Measurements from ENCODE around the gene CREB3L2. TPM values are rescaled to one million over a fixed set of nuclear protein-coding genes. Genes with fewer than 3 reads are reported as not detected.

CREB3L2 gene
- total RNA-seq, 1 experiment from 2014 or later, result 7.5 TPM

DNA sequence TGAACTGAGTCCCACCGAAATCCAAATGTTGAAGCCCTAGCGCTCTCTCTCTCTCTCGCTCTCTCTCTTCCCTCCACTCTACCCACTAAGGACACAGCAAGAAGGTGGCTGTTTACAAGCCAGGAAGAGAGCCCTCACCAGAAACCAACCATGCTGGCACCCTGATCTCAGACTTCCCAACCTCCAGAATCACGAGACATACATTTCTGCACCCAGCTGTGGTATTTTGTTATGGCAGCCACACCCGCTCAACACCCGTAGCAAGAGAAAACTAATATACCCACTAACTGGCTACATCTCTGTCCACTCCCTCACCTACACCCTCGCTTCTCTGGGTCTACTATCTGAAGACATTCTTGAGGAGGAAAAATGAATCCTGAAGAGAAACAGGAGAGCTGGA lies 54.8 kb downstream of the CREB3L2 start:
- no peak for DNase-seq (ENCODE audit: low read depth)

DNA sequence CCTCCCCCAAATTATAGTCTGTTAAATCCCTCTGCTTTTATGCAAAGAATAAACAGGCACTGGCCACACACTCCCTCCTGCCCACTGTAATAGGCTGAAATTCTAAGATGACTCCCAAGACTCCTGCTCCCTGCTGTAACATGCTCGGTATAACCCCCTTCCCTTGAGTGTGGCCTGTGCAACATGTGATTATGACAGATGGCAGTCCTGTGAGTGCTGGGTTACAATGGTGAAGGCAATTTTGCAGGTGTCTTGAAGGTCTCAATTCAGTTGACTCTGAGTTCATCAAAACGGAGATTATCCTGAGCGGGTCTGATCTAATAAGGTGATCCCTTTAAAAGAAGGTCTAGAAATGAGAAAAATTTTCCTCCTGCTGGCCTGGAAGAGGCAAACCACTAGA lies 55.9 kb downstream of the CREB3L2 start:
- DNase-seq (ENCODE audit: low read depth), result no peak
- in situ Hi-C loops (cut with HindIII; ENCODE audit: low pct_unique_long_range_greater_than_20kb, low sequenced_read_pairs), result no loop called here

More for the DNA sequence above, 54.8 kb downstream of the CREB3L2 start:
- in situ Hi-C loops (cut with HindIII; ENCODE audit: low pct_unique_long_range_greater_than_20kb, low sequenced_read_pairs), result no loop called here

DNA sequence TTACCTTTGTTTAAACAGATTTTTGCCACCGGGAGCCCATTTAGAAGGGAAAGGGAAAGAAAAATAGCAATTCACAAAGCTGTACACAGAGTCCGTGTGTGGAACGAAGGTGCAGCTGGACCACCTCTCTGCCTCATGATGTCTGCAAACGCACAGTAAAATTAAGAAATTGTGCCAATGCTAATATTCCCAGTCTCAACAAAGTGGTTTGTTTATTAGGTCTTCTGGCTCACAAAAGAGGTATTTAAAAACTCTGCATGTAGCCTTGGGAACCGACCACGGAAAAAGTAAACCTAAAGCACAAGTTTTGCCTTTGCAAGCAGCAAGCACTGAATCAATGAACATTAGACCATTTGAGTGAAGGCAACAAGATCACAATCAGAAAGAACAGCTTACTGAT lies 57.7 kb downstream of the CREB3L2 start:
- in situ Hi-C loops (cut with HindIII; ENCODE audit: low pct_unique_long_range_greater_than_20kb, low sequenced_read_pairs), result no loop called here
- DNase-seq (ENCODE audit: low read depth), result no peak

DNA sequence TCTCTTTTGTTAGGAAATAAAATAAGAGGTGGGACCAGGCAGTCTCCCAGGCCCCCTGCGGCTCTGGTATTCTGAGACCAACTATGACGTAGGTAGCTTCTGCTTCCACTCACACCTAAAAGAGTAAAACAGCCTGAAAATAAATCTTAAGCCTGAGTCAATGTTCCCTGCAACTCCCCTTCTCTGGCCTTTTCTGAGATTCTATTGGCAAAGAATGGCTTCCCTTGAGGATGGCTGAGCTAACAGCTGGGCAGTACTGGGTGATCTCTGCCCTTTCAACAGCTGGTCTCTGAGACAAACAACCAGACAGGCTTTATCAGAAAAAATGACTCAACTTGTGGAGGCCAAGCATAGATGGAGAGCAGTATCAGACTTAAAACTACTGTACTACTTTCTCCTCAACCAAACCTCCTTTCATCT lies 58.7 kb downstream of the CREB3L2 start:
- no peak for DNase-seq (ENCODE audit: low read depth)
- in situ Hi-C loops (cut with HindIII; ENCODE audit: low pct_unique_long_range_greater_than_20kb, low sequenced_read_pairs), result no loop called here

DNA sequence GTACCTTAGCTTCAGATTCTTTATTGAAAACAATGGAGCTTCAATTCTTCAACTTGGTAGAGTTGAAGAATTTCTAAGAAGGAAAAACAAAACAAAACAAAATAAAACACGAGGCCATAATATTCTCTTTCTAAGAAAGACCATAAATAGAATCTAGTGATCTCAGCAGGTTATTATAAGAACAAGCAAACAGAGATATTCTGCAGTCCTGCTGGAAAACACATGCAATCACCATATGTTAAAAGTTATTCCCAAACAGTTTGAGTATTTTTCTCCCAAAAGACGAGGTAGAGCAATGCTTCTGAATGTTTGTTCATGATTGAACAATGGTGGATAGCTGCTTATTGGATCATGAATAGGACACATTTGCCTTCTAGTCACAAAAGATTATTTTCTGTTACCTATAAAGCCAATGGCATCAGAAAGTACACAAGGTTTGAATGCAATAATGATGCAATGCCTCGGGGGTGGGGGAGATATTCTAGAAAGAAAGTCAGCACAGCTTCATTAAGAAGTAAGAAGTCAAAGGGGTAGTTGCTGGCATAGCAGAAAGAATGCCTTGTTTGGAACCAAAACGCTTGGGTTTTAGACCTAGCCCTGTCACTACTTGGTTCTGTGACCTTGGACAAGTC lies 59.3 kb downstream of the CREB3L2 start:
- in situ Hi-C loops (cut with HindIII; ENCODE audit: low pct_unique_long_range_greater_than_20kb, low sequenced_read_pairs), result no loop called here
- no peak for DNase-seq (ENCODE audit: low read depth)

DNA sequence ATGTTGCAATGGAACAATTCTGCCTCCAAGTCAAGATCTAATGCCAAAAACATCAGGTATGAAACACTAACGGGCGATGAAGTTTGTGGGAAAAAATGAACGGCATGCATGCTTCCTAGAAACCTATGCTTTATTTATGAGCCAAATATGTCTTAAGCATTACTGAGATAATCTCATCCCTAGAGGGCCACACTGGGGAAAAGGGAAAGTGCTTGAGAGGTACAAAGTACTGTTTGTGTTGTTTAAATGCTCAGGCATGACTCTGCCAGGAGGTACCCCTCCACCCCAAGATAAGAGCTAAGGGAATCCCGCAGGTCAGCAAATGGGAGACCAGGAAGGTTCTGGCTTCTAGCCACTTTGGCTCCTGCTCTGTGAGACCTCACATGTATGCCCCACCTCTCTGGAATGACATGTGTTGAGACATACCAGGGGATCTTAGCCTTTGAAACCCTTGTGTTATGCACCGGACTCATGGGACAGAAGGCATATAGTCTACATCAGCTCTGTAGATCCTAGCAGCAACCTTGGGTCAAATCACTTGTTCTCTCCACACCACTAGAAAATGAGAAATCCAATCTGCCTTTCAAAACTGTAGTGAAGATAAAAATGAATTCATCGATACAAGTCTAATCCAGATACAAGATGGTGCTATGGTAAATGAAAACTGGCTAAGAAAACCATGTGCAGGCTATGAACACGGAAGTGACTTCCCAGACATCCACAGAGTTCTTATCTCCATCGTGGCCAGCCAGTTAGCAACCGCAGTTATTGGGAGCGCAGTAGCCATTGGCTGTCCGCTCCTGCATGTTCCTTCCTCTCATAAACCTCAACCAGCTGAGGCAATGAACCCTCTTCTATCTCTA lies 61.0 kb downstream of the CREB3L2 start:
- in situ Hi-C loops (cut with HindIII; ENCODE audit: low pct_unique_long_range_greater_than_20kb, low sequenced_read_pairs), result no loop called here
- no peak for DNase-seq (ENCODE audit: low read depth)

DNA sequence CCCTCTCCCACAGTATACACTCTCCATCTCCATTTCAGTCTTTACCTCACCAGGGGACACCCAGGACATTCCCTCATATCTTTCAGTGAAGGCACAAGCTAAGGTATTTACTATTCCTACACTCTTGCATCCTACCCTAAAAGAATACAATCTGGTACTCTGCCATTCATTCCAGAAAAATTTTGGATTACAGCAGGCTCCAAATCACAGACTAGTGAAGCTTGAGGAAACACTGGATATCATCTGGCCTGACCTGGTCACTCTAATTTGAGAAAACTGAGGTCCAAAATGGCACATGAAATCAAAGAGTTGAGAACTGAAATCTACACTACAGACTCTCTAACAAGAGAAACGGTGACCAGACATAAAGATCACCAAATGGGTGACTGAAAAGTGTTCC lies 61.7 kb downstream of the CREB3L2 start:
- no peak for DNase-seq (ENCODE audit: low read depth)
- in situ Hi-C loops (cut with HindIII; ENCODE audit: low pct_unique_long_range_greater_than_20kb, low sequenced_read_pairs), result no loop called here

DNA sequence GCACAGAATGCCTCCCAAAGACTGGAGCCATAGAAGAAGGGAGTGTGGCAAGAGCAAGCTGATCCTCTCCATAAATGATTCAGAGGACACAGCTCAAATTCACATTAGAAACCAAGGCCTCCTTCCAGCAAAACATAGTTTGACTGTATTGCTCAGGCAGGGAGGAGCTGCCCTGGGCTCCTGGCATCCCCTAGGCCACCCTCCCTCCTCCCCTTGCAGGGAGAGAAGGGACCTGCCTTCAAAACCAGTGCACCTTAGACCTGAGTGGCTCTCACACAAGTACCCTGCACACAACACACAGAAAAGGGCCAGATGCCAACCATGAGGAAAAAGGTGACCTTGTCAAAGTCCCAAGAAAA lies 64.7 kb downstream of the CREB3L2 start:
- in situ Hi-C loops (cut with HindIII; ENCODE audit: low pct_unique_long_range_greater_than_20kb, low sequenced_read_pairs), result no loop called here
- DNase-seq (ENCODE audit: low read depth), result no peak

DNA sequence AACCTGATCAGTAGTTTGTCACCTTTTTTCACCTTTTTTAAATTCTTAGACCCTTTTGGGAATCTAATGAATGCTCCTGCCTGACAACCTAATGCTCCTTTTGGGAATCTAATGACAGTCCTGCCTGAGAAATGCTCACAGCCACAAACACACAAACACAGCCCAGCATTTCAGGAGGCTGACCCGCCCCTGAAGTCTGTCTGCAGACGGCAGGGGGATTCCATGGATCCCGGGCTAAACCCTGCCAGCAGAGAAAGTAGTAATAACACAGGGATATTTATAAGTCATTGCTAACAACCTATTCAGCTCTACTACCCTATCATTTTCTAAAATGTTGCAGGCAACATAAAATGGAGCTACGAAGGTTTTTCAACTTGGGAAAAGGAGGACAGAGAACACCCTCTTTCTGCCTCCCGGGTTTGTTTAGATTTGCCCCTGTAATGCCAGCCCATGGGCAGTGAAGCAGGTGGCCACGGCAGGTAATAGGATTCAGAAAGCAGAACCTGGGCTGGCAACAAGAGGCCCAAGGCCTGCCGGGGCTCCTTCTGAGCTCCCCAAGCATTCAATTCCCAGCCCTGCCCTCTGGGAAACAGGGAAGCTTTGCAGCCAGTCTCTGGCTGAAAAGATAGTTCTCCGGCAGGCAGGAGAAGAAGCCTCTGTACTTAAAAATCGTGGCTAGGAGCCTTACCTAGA lies 65.2 kb downstream of the CREB3L2 start:
- in situ Hi-C loops (cut with HindIII; ENCODE audit: low pct_unique_long_range_greater_than_20kb, low sequenced_read_pairs), result no loop called here
- DNase-seq (ENCODE audit: low read depth), result no peak

DNA sequence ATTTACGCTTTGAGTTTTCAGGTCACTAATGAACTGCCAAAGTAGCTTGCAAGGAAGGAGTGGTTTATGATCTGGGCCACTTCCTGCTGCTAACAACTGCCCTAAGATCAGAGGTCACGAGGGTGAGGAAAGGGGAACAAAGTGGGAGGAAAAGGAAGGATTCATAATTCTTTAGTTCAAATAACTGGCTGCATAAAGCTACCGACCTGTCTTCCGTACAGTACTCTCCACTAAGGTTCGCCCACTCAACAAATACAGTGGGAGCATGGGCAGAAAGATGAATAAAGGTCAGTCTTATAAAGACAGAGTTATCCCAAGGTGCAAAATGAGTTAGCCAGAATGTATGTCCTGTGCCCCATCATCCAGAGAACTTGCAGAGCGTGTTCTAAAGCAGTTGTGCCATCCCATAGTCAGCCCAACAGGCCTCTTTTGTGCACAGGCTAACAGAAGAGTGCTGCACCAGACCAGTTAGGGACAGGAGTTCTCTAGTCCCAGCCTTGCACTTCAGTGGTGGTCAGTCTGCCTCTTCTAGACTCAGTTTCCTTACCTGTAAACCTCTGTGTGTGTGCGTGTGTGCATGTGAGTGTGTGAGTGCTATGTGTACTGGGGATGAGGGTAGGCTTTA lies 65.9 kb downstream of the CREB3L2 start:
- DNase-seq (ENCODE audit: low read depth), result no peak
- in situ Hi-C loops (cut with HindIII; ENCODE audit: low pct_unique_long_range_greater_than_20kb, low sequenced_read_pairs), result no loop called here

DNA sequence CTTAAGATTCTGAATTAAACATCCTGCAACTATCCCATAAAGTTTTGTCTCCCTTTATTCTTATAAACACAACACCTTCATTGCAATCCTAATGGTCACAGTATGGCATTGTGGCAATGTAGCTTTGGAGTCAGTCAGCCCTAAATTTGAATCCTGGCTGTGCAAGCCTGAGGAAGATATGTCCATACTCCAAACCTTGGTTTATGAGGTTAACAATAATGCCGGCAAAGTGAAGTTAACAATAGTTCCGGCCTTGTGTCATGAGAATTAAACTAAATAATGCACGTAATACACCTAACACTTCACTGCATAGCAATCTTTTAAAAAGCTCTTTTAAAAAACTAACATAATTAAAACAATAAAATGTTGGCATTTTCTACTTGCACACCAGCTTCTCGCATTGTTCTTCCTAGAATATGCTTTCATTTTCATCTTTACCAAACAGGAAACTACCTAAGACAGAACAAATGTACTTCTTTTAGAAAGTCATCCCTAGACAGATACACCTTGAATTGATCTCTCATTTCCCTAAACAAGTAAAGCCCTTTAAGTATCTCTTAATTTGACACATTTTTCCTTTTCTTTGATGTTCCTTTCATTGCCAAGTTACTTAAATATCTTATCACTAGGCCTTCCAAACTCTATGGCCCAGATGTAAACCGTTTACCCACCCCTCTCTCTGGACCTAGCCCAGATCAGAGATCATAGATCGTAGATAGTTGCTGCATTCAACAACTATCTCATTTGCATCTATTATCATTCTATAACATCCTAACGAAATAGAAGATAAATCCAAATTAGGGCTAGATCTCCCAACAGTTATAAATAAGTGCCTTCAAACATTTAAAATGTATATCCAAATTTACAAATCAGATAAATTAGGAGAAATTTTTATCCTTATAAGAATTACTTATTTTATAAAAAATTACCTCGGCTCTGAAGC lies 66.7 kb downstream of the CREB3L2 start:
- DNase-seq (ENCODE audit: low read depth), result no peak
- in situ Hi-C loops (cut with HindIII; ENCODE audit: low pct_unique_long_range_greater_than_20kb, low sequenced_read_pairs), result no loop called here

DNA sequence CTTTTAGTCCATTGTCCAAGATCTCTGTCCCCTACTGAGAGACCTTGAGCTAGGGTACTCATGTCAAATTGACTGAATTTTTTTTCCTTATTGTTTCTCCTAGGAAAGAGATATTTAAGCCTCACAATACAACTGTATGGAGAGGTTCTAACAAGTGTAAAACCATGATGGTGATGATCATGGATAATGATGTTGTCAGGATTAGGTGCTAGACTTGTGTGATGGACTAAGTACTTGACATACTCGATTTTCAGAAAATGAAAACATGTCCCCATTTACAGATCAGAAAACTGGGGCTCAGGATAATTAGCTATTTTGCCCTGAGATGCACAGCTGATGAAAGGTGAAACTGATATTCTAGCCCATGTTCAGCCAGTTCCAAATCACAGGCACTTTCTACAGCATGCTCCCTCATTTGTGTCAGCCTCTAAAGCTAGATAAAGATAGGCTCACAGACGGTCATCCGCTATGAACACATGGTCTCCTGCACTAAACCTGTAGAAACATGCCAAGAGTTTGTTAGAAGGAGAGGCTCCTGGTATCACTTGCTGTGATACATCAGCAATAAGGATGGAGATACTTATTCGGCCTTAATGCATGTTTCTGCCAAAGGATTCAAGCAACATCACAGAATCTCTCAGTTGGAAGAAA lies 67.6 kb downstream of the CREB3L2 start:
- in situ Hi-C loops (cut with HindIII; ENCODE audit: low pct_unique_long_range_greater_than_20kb, low sequenced_read_pairs), result no loop called here
- no peak for DNase-seq (ENCODE audit: low read depth)

DNA sequence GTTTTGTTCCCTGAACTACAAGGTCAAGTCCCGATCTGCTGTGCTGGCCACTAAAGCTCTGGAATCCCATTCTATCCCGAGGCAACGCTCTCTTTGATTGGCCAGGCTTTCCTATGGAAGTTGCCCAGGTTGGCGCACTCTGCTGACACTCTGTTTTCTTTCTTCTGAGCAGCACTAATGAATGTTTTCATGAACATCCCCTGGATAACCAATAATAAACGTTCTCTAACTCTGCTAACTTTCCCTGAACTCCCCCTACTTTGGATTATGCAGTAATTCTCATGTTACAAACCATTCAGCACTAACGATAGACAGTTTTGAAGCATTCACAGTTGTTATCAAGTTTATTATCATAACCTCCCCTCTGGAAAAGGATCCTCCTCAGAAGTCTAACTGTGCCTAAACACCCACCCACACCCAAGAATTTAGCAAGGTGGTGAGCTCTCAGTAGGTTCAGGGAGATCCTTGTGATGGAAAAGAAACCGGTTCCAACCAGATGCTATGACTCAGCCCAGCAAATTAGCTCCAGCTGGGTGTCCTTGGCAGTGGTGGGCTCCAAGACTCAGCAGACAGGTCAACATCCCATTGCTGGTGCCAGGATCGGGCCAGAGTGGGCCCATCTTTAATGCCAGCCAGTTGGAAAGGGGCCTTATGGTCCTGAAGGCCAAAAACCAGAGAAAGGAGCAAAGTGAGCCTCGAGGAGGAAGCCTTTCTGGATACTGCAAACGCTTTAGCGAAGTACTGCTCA lies 68.4 kb downstream of the CREB3L2 start:
- DNase-seq (ENCODE audit: low read depth), result peak; percentile 58
- in situ Hi-C loops (cut with HindIII; ENCODE audit: low pct_unique_long_range_greater_than_20kb, low sequenced_read_pairs), result no loop called here

DNA sequence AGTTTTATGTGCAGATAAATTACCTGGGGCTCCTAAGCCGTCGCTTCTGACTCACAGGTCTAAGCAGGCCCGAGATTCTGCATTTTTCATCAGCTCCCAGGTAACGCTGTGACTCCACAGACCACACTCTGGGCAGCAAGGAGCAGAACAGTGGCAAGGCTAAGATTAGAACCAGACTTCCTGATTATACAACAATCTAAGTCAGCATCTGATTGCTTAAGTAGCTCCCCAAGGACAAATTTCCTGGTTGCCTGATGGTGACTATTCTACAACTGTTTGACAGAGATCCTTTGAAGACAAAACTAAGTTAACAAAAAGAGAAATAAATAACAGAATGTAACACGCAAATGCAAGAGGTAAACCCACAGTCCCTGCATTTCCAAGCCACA lies 69.0 kb downstream of the CREB3L2 start:
- in situ Hi-C loops (cut with HindIII; ENCODE audit: low pct_unique_long_range_greater_than_20kb, low sequenced_read_pairs), result no loop called here
- DNase-seq (ENCODE audit: low read depth), result no peak

DNA sequence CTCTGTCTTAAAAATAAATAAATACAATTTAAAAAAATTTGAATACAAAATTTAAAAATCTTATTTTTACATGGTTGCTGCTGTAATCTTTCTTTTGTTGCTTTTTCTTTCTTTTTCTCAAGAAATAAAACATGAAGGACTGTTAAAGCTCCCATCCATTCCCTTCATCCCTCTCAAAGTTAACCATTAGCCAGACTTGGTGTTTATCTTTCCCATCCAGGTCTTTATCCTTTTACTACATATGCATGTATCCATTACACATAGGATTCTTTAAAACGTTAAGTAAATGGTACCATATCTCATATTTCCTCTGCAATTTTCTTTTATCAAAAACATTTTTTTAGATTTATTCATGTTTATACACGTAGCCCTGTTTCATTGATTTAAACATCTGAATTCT lies 70.1 kb downstream of the CREB3L2 start:
- DNase-seq (ENCODE audit: low read depth), result no peak
- in situ Hi-C loops (cut with HindIII; ENCODE audit: low pct_unique_long_range_greater_than_20kb, low sequenced_read_pairs), result no loop called here

DNA sequence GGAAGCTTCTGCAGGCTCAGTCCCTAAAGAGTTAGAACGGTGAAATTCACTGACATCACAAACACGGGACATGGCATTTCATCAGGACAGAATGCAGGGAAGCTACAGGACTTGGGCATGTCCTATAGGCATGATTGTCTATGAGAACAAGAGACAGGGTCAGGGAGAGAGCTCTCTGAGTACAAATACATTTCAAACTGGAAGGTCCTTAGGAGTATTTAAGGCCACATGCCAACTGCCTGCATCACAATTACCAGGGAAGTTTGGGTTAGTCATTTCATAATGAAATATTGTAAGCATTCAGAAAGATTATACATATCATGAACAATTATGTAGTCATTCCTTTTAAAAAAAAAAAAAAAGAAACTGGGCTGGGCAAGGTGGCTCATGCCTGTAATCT lies 71.3 kb downstream of the CREB3L2 start:
- in situ Hi-C loops (cut with HindIII; ENCODE audit: low pct_unique_long_range_greater_than_20kb, low sequenced_read_pairs), result no loop called here
- DNase-seq (ENCODE audit: low read depth), result no peak

DNA sequence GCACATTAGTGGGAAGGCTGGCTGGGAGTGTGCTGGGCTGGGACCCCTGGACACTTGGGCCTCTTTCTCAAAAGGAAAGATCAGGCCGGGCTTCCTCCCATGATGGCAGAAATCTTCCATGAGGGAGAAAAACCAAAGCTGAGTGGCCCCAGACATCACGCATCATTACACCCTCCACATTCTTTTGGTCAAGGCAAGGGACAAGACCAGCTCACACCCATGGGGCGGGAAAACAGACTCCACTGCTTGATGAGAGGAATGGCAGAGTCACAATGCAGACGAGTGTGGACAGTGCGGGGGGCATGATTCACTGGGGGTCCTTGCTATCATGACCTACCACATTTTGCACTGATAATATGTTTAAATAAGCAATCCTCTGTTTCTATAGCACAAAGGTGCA lies 73.3 kb downstream of the CREB3L2 start:
- in situ Hi-C loops (cut with HindIII; ENCODE audit: low pct_unique_long_range_greater_than_20kb, low sequenced_read_pairs), result no loop called here
- peak; percentile 55 for DNase-seq (ENCODE audit: low read depth)

Measured in Caki2 (cell line).